GM18907 (cell line): ENCODE measurements around the gene GREB1.

Source experiments
- ATAC-seq: cut with Tn5 transposase; IDR thresholded peaks from one replicate; pipeline ENCODE4 v1.9.1; 2021; ENCODE audit warnings: mild to moderate bottlenecking, moderate library complexity; ENCODE audit not compliant: unreplicated experiment

GREB1 gene

DNA sequence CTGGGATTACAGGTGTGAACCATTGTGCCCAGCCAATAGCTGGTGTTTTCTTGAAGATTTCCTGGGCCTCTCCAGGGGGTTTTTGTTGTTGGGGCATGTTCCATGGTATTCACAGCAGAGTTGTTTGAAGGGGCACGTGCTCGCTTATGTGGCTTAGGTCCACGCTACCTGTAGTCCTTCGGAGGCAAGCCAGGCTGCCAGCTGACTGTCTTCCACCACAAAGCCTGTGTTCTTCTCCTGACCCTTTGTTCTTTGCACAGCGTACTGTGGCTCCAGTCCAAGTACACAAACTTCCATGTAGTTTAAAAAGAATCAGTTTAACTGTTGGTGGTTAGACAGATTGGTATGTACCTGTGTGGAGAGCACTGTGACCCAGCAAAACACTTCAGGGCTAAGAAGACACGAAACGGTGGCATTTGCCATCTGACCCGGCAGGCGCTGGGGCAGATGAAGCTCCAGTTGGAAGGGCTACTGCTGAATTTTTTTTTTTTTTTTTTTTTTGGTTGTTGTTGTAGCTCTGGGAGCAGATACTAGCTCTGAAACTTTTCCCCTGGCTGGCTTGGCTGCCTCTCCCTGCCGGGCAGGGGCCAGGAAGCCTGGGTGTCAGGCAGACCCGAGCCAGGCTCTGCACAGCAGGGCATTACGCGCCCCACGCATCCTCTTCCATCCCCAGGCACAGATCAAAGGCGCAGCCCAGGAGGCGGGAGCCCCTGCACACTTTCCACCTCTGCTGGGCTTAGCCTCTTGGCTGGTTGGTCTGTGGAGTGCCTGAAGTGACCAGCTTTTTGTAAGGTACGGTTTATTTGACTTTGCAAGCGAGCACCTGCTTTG lies 5.7 kb downstream of the GREB1 start:
- no peak for ATAC-seq

DNA sequence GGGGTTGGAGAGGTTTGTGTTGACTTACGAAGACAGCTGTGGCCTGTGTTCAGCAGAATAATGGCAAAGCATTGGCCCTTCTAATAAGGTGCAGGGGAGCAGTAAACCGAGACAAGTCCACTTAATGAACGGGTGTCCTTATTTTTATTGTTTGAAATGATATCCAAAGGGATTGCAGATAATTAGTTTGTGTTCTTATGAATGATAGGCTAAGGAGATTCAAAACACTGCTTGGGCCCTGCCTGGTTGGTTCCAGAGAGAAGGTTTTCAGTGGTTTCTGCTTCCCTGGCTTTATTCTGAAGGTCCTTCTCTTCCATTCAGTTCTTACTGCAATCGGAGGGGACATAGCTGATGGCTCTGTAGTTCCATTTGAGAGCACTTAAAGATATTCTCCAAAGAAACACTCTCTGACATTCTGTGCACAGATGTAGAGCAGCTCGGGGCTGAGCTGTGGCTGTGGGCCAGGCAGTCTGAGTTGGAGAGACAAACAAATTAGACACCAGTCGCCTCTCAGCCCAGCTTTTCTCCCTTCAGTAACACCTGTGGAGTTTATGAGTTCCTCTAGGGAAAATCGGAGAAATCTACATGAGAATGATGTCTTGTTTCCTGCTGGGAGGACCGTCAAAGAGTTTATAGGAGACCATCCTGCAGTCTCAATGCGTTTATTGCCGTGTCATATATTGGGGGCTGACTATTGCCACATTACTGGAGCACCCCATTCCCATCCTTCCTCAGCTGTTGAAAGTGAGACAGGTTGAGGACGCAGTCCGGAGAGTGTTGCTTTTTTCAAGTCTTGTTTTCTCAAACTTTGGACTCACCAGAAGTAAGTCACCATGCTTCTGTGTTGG lies 6.5 kb downstream of the GREB1 start:
- no peak for ATAC-seq

DNA sequence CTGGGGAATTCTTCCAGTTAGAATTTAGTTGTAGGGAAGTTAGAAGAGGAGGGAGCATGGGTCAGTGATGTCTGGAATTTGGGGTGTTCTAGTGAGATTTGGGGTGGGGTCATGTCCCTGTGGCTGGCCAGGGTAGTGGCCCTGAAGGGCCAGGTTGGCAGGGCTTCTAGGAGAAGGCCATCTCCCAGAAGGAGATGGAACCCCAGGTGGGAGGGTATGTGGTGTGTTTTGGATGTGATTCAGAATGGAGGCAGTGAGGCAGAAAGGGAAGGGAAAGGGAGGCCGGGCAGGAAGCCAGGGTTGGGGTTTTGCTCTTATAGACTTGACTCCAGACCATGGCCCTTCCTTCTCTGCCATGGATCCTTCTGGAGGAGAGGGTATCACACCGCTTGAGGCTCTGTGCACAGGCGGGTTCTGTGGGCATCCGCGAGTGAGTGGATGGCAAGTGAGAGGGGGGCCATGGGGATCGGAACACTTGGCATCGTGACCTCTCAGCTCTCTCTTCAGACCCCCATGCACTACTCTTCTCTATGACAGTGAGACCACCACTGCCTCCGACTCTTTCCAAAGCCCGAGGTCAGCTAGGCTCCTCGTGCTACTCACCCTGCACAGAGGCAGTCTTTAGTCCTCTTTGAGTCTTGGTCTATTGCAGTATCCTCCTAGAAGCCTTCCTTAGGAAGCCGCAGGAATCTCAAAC lies 7.3 kb downstream of the GREB1 start:
- ATAC-seq, result no peak

DNA sequence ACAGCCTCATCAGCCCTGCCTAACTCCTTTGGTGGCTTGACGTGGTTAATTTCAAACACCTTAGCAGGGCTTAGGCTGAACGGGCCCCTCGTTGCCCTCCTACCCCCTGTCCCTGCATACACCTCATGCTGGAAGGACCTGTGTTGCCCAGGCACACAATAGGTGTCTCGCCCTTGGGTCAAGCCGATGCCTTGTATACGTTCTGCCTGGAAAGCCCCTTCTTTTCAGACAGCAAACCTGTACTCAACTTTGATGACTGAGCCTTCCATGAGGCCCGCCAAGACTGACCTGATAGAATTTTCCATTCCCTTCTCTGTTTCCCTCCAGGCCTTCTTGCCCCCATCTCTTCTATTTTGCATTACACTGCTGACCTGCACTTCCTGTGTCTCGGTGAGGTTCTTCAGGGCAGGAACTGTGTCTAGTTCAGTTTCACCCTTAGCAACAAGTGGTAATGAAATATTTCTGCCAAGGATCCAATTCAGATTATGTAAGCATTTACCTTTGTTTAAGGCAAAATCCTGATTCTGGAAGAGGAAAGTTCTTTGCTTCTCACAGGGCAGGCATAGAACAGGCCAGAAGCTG lies 7.9 kb downstream of the GREB1 start:
- ATAC-seq, result no peak

DNA sequence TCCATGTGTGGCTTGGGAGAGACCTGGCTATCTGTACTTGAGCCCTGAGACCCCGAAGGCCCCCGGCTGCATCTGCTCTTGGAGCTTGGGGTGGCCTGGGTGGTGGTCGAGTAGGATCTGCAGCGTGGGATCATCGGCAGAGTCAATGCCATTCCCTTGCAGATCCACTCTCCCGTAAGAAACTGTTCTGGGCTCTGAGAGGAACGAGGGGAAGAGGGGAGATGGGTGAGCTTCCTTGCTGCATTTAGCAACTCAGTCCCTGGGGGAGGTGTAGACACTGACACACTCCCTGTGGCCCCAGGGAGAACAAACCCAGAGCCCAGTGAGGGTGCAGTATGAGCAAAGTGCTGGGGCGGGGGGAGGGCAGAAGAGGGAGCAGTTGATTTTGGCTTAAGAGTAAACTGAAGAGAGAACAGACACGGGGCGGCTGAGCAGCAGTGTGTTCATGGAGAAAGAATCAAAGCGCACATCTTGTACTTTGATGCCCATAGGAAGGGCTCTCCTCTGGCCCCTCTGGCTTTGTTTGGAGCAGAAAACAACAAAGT lies 8.5 kb downstream of the GREB1 start:
- no peak for ATAC-seq

DNA sequence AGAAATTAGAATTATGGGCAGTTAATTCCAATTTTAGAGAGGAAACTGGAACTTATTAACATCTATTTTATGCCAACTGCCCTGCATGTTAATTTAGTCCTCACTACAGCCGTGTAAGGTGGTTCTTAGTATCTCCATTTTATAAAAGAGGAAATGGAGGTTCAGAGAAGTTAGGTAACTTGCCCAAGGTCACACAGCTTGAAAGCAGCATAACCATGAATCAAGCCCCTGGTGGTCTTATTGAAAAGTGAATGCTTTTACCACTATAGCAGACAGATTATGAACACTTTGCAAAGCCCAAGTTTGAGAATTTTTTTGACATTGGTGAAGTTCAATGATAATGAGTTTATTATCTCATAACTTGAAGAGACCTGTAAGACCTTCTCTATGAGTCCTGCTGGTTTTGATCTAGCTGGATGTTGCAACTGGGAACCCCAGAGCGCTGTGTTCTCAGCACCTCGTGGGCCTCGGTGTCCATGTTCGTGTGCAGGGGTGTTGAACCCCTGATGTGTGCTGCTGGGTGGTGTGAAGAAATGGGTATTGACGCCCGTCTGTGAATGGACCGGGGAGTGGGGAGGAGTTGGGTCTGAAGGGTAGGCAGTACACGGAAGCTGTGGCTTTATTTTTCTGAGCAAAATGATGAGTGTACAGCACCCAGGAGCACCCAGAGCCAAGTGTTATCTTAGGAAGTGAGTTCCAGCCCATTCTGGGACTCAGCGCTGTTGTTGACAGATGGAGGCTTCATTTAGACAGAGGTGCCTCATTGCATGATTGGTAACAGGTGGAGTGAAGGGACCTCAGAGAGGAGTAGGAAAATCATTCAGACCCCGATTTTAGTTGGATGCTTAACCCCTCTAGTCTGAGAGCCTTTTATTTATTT lies 9.7 kb downstream of the GREB1 start:
- no peak for ATAC-seq

DNA sequence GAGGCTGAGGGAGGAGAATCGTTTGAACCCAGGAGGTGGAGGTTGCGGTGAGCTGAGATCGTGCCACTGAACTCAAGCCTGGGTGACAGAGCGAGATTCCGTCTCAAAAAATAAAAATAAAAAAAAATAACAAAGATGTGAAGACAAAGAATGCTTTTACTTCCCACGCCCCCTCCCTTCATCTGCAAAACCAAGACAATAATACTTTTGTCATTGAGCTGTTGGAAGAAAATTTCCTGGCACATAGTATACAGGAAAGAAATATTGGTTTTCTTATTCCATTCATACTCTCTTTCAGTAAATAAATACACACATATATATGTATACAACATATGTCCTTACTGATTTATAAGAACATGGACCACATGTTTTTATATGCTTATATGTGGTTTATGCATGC lies 12.2 kb downstream of the GREB1 start:
- ATAC-seq, result no peak

DNA sequence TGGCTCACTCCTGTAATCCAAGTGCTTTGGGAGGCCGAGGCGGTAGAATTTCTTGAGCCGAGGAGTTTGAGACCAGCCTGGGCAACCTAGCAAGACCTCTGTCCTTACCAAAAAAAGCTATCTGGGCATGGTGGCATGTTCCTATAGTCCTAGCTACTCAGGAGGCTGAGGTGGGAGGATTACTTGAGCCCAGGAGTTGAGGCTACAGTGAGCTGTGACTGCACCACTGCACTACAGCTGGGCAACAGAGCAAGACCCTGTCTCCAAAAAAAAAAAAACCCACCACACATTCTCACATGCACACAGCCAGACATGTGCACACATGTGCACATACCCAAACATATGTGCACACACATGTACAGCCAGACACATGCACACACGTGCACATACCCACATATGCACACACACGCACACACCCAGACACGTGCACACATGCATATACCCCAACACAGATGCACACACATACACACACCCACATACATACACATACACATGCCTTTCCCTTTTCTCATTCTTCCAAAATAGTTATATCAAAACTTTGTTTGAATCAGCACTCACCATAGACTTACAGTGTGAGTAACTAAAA lies 14.2 kb downstream of the GREB1 start:
- no peak for ATAC-seq

DNA sequence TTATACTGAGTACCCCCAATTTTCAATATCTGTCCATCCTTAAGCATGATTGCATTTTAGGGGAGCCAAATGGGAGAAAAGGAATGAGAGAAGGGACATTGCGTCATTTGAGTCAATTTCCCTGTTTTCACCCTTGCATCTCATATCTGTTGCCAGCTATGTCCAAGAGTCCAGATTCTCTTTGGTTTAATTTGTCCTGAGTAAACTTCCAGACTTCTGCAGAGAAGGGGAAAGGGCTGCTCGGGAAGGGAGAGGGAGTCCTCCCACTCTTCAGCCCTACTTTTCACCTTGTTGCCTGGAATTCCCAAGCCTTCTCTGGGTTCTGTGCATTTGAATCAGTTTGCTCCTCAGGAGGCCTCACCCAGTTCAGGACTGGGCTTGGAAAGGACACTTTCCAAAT lies 16.5 kb downstream of the GREB1 start:
- no peak for ATAC-seq

DNA sequence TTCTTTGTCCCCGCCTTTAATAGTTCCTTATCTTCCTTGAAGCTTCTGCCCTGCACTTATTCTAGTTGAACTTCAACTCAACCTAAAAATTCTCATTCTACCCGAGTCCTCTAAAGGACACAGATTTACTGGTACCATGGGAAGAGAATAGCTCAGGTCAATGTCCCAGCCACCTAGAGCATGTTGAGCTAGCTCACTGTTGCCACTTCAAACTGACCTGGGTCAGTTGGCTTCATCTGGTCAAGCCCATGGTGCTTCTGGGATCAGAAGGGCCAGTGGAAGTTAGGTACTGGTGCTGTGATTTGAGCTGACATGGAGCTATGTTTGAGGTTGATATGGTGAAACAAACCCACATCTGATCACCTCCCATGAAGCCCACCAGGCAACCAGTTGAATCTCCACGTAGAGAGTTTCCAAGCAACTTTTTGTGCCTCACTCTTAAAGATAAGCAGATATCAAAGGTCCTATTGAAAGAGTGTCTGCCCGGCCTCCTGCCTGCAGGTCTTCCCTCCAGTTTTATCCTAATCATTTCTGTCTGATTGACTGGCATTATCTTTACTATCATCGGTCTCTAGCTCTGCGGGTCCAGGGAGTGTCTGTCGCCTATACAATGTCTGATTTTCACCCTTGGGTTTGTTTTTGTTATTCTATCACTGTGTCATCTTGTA lies 17.2 kb downstream of the GREB1 start:
- no peak for ATAC-seq

DNA sequence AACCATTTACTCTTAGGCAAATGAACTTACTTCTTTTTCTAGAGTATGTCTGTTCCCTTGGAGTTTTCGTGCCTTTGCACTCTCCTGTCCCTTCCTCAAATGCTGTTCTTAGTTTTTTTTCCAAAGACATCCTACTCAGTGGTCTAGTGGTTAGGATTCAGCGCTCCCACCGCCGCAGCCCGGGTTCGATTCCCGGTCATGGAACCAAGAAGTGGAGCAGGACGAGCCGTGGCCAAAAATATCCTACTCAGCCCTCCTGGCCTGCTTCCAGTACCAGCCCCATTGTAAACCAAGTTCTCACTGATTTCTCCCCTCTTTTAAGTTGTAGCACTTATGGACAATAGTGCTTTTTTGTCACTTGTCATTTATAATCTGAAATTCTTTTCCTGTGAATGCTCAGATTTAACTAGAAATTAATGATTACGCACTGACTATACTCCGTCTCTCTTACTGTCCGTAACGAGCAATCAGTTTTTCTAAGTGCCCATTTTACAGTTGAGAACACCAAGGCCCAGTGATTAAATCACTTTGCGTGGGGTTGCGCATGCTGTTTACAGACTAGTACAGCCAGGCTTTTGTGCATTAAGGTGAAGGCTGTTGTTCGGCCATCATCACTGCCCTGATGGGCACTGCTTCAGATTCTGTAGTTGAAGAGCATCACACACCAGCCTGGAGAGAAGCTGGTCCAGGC lies 17.9 kb downstream of the GREB1 start:
- no peak for ATAC-seq

DNA sequence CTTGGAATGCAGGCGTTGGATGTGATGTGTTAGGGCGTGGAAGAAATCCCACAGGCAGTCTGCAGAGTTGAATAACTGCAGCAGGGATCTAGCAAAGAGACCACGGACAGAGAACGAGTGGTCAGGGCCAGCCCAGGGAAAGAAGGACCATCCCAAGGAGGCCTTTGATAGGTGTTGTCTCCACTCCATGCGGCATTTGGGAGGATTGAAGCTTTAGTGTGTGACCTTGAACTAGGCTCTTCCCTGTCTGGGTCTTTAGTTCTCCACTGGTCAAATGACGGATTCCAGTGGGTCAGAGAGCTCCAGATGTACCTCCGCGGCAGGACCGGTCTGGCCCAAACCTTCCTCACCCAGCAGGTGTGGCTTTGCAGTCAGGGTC lies 18.4 kb downstream of the GREB1 start:
- ATAC-seq, result no peak

DNA sequence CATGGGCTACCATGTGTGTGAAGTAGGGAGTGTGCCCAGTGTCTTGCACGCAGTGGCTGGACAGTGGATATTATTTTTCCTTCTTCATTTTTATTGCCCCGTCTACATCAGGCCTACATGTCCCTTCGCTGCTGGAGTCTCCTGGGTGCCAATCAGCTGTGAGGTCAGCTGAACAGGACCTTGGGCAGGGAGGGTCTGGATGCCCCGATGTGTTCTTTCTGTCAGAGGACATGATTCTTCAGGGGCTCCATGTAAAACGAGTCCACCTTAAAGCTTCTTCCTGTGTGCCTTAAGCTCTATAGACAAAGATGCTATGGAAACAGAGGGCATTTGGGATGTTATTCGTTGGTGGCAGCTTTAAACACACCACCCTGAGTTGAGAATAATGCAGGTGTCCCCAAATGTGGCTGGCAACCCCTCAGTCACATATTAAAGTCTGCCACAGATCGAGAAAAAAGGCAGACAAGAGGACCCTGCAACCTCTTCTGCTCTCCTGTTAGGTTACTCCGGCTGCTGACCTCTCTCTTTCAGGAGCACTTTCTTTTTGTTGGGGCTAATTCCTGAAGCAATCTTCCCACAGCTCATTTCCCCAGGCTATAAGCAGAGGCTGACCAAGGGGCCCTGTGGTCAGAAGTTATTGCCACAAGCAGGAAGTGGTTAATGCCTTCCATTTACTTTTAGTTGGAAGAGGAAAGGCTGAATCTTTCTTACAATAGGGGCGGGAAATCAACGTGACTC lies 20.0 kb downstream of the GREB1 start:
- ATAC-seq, result peak; percentile 38

DNA sequence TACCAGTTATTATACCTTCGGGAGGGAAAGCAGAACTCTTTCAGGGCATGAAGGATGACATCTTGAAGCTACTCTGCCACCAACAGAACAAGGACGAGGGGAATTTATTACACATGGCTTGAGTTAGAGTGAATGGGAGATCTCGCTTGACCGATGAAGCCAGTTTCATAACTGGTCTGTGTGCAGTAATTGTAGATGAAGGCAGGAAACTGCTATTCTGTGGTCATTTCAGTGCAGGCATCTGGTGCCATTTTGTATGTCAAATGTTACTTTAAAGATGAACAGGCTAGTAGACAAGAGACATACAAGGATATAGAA lies 20.5 kb downstream of the GREB1 start:
- ATAC-seq, result peak; percentile 84

DNA sequence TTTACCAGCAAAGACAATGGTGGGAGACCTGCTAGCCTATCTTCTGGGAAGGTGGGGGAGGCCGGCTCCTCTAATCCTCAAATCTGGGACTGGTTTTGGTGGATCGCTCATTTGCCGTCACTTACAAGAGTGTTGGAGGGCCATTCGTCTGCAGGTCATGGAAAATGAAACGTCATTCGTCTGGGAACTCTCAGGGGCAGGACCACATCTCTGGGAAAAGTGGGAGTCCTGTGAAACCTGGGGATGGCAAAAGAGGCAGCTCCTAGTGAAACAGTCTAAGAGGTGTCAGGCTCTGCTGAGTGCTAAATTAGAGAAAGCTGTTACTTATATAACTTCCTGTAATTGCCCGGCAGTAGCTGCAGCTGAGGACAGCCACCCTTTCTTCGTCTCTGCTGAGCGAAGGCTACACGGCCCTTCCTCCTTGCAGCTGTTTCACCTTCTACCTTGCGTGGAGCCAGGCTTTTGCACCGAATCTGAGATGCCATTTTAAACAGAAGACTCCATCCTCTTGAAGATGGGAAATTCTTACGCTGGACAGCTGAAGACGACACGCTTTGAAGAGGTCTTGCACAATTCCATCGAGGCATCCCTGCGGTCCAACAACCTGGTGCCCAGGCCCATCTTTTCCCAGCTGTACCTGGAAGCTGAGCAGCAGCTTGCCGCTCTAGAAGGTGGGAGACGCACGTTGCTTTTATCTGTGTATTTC lies 22.4 kb downstream of the GREB1 start:
- ATAC-seq, result no peak

DNA sequence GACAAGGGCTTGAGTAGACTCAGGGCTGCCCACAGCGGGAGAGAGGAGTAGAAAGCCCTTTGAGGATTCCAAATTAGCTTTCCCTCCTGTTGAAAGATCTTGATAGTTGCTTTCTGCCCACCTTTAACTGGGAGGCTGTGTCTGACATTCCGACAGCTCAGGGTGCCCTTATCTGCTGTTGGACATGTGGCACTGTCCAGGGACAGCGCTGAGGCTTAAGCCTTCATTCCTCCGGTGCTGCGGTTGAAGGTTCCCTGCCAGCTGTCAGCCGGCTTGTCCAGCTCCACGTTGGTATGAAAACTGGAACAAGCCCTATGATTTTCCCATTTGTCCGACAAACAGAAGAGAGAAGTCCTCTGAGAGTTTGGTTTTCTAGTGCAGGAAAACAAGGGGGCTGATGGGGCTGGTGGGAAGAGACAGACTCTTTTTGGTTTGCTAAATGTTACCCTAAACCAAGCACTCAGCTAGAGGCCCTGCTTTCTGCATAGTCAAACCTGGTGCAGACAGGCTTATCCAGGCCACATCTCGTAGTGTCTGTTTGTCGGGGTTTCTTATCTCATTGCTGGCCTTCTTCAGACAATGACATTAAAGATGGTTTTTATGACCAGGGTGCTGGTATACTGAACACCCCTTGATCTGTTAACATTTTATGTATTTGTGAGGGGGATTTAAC lies 24.5 kb downstream of the GREB1 start:
- ATAC-seq, result no peak
